Gastroesophageal sphincter (tissue), 4 donors: ENCODE data around the gene PHLDB1. TPM values are rescaled to one million over a fixed set of nuclear protein-coding genes. Genes with fewer than 3 reads are reported as not detected.

Experiments
- ATAC-seq: fragments of 150-250 bp; one replicate; pipeline ENCODE4 v1.9.1; 2016; ENCODE audit warnings: mild to moderate bottlenecking, moderate library complexity
- H3K27ac ChIP-seq, 4 donors: fragments of 200-600 bp; sonication (generic) in 3 of 4; 1 replicate in 3 of 4; 2 replicates in 1 of 4; pipeline ENCODE4 v1.5.1; 2016 to 2019
- H3K27me3 ChIP-seq: fragments of 200-600 bp; sonication (generic); one replicate; pipeline ENCODE4 v1.5.1; 2019
- H3K36me3 ChIP-seq, 2 donors: fragments of 200-600 bp; sonication (generic); one replicate each; pipeline ENCODE4 v1.5.1; 2019; ENCODE audit warnings: control low read depth in 1 of 2
- H3K4me1 ChIP-seq, 3 donors: fragments of 200-600 bp; sonication (generic); 1 replicate in 2 of 3; 2 replicates in 1 of 3; pipeline ENCODE4 v1.5.1; 2016 to 2019; ENCODE audit warnings: control low read depth in 2 of 3
- H3K4me3 ChIP-seq, 2 donors: fragments of 200-600 bp; sonication (generic); one replicate each; pipeline ENCODE4 v1.5.1; 2019; ENCODE audit warnings: mild to moderate bottlenecking in 1 of 2, moderate library complexity in 1 of 2
- H3K9me3 ChIP-seq, 3 donors: fragments of 200-600 bp; sonication (generic); one replicate each; pipeline ENCODE4 v1.5.1; 2017 to 2019; ENCODE audit warnings: control low read depth in 2 of 3
- EP300 ChIP-seq: sonication (generic); formaldehyde crosslinking; IDR thresholded peaks from one replicate; pipeline ENCODE4 v1.6.1; 2017; ENCODE audit warnings: antibody characterized with exemption, mild to moderate bottlenecking
- POLR2A ChIP-seq, 2 donors: fragments of 450-650 bp; IDR thresholded peaks; one replicate each; pipeline ENCODE4 v1.6.1; 2017; ENCODE audit warnings: antibody characterized with exemption in 2 of 2, mild to moderate bottlenecking in 2 of 2, moderate library complexity in 1 of 2
- POLR2AphosphoS5 ChIP-seq: sonication (generic); formaldehyde crosslinking; IDR thresholded peaks from one replicate; pipeline ENCODE4 v1.6.1; 2017; ENCODE audit warnings: antibody characterized with exemption
- WGBS, 2 donors: methylation state at CpG; one replicate each; pipeline ENCODE4 v1.1.5; 2018; ENCODE audit warnings: low coverage in 1 of 2; 5-methylcytosine and 5-hydroxymethylcytosine counted together
- total RNA-seq, 4 donors: library from RNA; depleted of rRNA; stranded (reverse); fragments of >200 nt; gene quantifications; one replicate each; pipeline ENCODE4 v1.1.0, GENCODE V29; 2016
- TF ChIP-seq, protein P1 (sequence below), 4 experiments: fragments of 200-600 bp in 2 of 4; fragments of 450-650 bp in 2 of 4; sonication (generic) in 1 of 4; IDR thresholded peaks; one replicate each; pipeline ENCODE4 v1.5.1; 2017 to 2019; ENCODE audit warnings: antibody characterized with exemption in 4 of 4, mild to moderate bottlenecking in 2 of 4, moderate library complexity in 2 of 4

The PHLDB1 gene
- total RNA-seq, 4 donors from 2014 or later = 45.8 to 144 (median 101) TPM

DNA sequence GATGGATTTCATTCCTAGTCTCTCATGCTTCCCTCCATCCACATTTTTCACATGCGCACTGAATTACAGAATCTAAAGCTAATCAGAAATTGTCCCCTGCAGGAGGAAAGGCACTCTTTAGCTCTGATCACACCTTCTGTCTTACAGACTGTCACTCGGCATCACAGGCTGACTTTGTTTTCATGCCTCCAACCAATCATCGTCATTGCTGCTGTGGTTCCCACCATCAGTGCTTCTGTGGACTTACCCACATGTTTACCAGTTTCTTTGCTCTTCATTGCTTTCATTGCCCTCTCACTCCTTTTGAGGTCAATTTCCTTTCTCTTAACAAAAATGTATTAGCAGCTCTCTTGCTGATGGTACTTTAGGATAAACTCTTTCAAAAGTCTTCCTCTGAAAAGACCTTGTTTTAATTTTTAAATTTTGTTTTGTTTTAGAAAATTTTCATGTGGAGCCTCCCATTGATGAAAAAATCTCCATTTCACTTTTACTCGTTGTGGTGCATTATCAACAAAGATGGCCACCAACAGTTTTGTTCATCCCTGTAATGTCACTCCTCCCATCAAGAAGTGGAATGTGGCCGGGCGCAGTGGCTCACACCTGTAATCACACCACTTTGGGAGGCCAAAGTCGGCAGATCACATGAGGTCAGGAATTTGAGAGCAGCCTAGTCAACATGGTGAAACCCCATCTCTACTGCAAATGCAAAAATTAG lies 92.2 kb downstream of the PHLDB1 start:
- WGBS, 2 donors = 85 to 87% methylated on average over 6 to 7 of the region's 7 CpGs
- Histone ChIP-seq H3K4me1 (no peaks in the 10 kb centered on the region), H3K27me3 (no peaks in the 10 kb centered on the region), H3K27ac (no peak overlapping the region), H3K4me3 (no peak overlapping the region), H3K9me3 (peaks cover 0 to 9% (median 0%) of the 10 kb centered on the region in 3 donors), H3K36me3 (no peaks in the 10 kb centered on the region)
- ATAC-seq = no peak
- TF ChIP-seq POLR2A (IDR thresholded peaks at IDR 0.05) (no peak), EP300 (no peak)

DNA sequence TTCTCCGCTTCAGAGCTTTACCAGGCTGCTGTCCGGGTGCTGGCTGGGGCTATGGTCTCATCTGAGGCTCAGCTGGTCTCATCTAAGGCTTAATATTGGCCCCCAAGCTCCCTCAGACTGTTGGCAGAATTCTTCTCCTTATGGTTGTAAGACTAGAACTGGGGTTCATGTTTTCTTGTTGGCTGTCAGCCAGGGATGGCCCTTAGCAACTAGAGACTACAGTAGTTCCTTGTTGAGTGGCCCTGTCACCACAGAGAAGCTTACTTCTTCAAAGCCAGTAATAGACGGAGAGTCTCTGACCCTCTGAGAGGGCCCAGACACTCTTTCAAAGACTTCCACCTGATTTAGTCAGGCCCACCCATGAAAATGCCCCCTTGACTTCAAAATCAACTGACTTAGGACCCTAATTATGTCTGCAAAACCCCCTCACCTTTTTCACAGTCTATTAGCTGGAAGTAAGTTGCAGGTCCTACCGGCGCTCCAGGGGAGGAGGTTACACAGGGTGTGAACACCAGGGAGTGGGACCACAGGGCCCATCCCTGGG lies 96.2 kb downstream of the PHLDB1 start:
- WGBS, 2 donors = 89 to 92% methylated on average over 5 of the region's 5 CpGs
- TF ChIP-seq POLR2AphosphoS5 (no peak), POLR2A (IDR thresholded peaks at IDR 0.05) (no peak), EP300 (no peak)
- TF ChIP-seq, protein P1, sequence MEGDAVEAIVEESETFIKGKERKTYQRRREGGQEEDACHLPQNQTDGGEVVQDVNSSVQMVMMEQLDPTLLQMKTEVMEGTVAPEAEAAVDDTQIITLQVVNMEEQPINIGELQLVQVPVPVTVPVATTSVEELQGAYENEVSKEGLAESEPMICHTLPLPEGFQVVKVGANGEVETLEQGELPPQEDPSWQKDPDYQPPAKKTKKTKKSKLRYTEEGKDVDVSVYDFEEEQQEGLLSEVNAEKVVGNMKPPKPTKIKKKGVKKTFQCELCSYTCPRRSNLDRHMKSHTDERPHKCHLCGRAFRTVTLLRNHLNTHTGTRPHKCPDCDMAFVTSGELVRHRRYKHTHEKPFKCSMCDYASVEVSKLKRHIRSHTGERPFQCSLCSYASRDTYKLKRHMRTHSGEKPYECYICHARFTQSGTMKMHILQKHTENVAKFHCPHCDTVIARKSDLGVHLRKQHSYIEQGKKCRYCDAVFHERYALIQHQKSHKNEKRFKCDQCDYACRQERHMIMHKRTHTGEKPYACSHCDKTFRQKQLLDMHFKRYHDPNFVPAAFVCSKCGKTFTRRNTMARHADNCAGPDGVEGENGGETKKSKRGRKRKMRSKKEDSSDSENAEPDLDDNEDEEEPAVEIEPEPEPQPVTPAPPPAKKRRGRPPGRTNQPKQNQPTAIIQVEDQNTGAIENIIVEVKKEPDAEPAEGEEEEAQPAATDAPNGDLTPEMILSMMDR (IDR thresholded peaks at IDR 0.05) = no peak
- Histone ChIP-seq H3K27ac (no peak overlapping the region), H3K36me3 (no peaks in the 10 kb centered on the region), H3K9me3 (peaks cover 0 to 9% (median 0%) of the 10 kb centered on the region in 3 donors), H3K4me1 (no peaks in the 10 kb centered on the region), H3K4me3 (no peak overlapping the region), H3K27me3 (no peaks in the 10 kb centered on the region)
- ATAC-seq = peak; percentile 22

DNA sequence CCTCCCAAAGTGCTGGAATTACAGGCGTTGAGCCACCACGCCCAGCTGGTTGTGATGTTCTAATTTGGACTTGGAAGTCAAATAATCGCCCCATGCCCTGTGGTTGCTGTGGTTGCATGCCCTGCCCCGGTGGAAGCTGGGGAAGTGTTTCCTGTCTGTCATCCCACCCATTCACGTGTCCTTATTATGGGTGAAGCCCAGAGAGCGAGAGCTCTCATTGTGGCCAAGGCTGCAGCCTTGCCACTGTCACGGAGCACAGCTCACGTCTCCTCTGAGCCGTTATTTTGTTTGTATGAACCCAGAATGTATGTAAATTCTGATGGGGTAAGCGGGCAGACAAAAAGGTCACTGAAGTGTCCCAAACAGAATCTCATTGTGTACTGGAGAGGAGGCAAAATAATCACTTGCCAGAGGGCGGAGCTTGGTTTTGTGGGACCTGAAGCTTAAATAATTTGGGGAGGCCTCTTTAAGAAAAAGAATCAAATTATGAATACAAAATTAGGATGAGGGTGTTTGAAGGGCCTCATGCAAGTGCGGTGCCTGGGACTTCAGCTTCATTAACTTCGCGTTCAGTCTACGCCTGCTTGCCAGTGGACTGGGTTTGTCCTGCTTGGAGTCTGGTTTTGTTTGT lies 97.8 kb downstream of the PHLDB1 start:
- WGBS, 2 donors = 69 to 72% methylated on average over 6 to 11 of the region's 15 CpGs
- ATAC-seq = no peak
- Histone ChIP-seq H3K4me3 (no peak overlapping the region), H3K27me3 (no peaks in the 10 kb centered on the region), H3K36me3 (no peaks in the 10 kb centered on the region), H3K9me3 (peaks cover 0 to 4% (median 0%) of the 10 kb centered on the region in 3 donors), H3K27ac (no peak overlapping the region), H3K4me1 (no peaks in the 10 kb centered on the region)
- TF ChIP-seq EP300 = no peak
- no peak for TF ChIP-seq POLR2AphosphoS5
- TF ChIP-seq, protein P1 (IDR thresholded peaks at IDR 0.05) = no peak
- TF ChIP-seq POLR2A (IDR thresholded peaks at IDR 0.05) = no peak

DNA sequence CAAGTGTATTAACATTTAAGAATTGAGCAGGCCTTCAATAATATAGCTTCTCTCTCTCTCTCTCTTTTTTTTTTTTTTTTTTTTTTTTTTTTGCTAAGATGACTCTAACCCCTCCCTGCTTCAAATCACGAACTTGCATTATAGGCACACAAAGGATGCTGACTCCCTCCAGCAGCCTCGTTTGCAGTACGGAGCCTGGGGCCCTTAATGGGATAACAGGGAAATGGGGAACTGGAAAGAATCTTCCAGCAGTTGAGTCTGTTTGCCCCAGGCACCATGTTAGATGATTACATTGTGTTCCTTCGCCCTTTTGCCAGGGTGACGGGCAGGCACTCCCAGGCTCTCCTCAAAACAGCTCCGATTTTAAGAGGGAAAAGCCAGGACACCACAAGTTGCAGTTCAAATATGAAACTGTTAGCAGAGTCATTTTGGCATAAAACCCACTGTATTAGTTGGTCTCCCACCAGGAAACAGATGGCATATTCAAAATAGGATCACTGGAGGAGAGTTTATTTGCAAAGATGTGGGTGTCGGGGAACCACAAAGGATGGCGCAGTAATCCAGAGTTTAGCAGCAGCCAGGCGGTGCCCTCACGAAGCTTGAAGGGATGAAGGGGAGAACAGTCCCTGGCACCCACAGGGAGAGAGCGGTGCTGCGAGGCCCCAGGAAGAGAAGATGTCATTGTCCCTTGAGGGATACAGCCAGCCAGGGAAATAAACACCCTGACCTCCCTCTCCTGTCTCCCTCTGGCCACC lies 98.6 kb downstream of the PHLDB1 start:
- WGBS, 2 donors = 50 to 83% methylated on average over 6 to 9 of the region's 12 CpGs
- TF ChIP-seq EP300 (no peak), POLR2AphosphoS5 (no peak), POLR2A (IDR thresholded peaks at IDR 0.05) (no peak)
- TF ChIP-seq, protein P1 (IDR thresholded peaks at IDR 0.05) = no peak
- Histone ChIP-seq H3K27me3 (no peaks in the 10 kb centered on the region), H3K4me3 (no peak overlapping the region), H3K9me3 (no peaks in the 10 kb centered on the region), H3K27ac (no peak overlapping the region), H3K4me1 (no peaks in the 10 kb centered on the region), H3K36me3 (no peaks in the 10 kb centered on the region)
- no peak for ATAC-seq

DNA sequence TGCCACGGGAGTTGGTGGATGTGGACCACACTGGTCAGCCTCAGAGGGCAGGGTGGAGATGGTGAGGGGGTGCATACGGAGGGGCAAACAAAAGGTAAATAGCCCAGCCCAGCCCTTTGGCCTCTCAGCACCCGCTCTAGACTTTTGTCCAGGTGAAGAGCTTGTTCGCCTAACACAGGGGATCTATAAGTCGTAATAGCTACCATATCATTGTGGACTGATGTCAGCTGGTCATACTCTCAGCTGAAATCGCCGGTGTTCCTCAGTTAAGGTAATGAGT lies 99.1 kb downstream of the PHLDB1 start:
- no peak overlapping the region for H3K27ac ChIP-seq
- no peak overlapping the region for H3K4me3 ChIP-seq
- no peaks in the 10 kb centered on the region for H3K4me1 ChIP-seq
- 17 to 90% methylated on average over 1 to 7 of the region's 7 CpGs for WGBS, 2 donors
- no peaks in the 10 kb centered on the region for H3K9me3 ChIP-seq
- TF ChIP-seq POLR2AphosphoS5 (no peak), EP300 (no peak), POLR2A (IDR thresholded peaks at IDR 0.05) (no peak)
- TF ChIP-seq, protein P1 (IDR thresholded peaks at IDR 0.05) = no peak
- no peak for ATAC-seq
- no peaks in the 10 kb centered on the region for H3K27me3 ChIP-seq
- no peaks in the 10 kb centered on the region for H3K36me3 ChIP-seq
